ENCODE data around the gene WDFY3. TPM values are rescaled to one million over a fixed set of nuclear protein-coding genes. Genes with fewer than 3 reads are reported as not detected.
"Not testable (repeated sequence)": the region's sequence is repeated elsewhere in the genome, so short reads cannot be mapped to it uniquely, and the experiment has no call there.

Gene WDFY3
- total RNA-seq, 1 donor from 2014 or later: 55.8 TPM

- Histone ChIP-seq H3F3A (ENCODE audit: low read depth) (no peaks in the 10 kb centered on the region), H3K36me3 (peaks cover 15% of the 10 kb centered on the region), H2AFZ (replicated peaks) (no peak overlapping the region), H3K4me2 (no peak overlapping the region), H3K9ac (no peak overlapping the region), H3K27ac (no peak overlapping the region), H3K79me2 (ENCODE audit: low read depth) (no peaks in the 10 kb centered on the region), H3K4me3 (no peak overlapping the region), H3K4me1 (peaks cover 6% of the 10 kb centered on the region), H3K27me3 (no peaks in the 10 kb centered on the region), H3K9me3 (ENCODE audit: low read depth) (no peaks in the 10 kb centered on the region), H4K20me1 (ENCODE audit: low read depth) (peaks cover 6% of the 10 kb centered on the region)
- peaks cover 3% of the 10 kb centered on the region for H3K4me1 Mint-ChIP-seq
- H3K36me3 Mint-ChIP-seq: peaks cover 17% of the 10 kb centered on the region
- no peaks in the 10 kb centered on the region for H3K9me3 Mint-ChIP-seq
- H3K27ac Mint-ChIP-seq: no peak overlapping the region
- no peaks in the 10 kb centered on the region for H3K27me3 Mint-ChIP-seq (ENCODE audit: insufficient read depth, low read depth)
- TF ChIP-seq CTCF (IDR thresholded peaks at IDR 0.05): no peak
- no peak for TF ChIP-seq EZH2 (IDR thresholded peaks at IDR 0.05)
- TF ChIP-seq EZH2phosphoT487 (IDR thresholded peaks at IDR 0.05): no peak
- DNase-seq (ENCODE audit: low spot score): no peak
- no peak overlapping the region for H3K4me3 Mint-ChIP-seq
These were observed 125.1 kb downstream of the WDFY3 start for GRCh38 chr4:84841435-84841834.

GRCh38 chr4:84837751-84838150 is 128.7 kb downstream of the WDFY3 start:
- H3K27me3 ChIP-seq: no peaks in the 10 kb centered on the region
- H3K36me3 ChIP-seq: peaks cover 4% of the 10 kb centered on the region
- peaks cover 2% of the 10 kb centered on the region for H3K27me3 Mint-ChIP-seq (ENCODE audit: insufficient read depth, low read depth)
- H4K20me1 ChIP-seq (ENCODE audit: low read depth): peaks cover 6% of the 10 kb centered on the region
- H2AFZ ChIP-seq (replicated peaks): no peak overlapping the region
- no peak overlapping the region for H3K4me3 ChIP-seq
- H3K4me2 ChIP-seq: no peak overlapping the region
- H3K79me2 ChIP-seq (ENCODE audit: low read depth): no peaks in the 10 kb centered on the region
- H3K36me3 Mint-ChIP-seq: peaks cover 16% of the 10 kb centered on the region
- peaks cover 6% of the 10 kb centered on the region for H3K4me1 ChIP-seq
- DNase-seq (ENCODE audit: low spot score): no peak
- H3K4me3 Mint-ChIP-seq: no peak overlapping the region
- TF ChIP-seq CTCF (IDR thresholded peaks at IDR 0.05): no peak
- TF ChIP-seq EZH2 (IDR thresholded peaks at IDR 0.05): no peak
- TF ChIP-seq EZH2phosphoT487 (IDR thresholded peaks at IDR 0.05): no peak
- H3K9ac ChIP-seq: no peak overlapping the region
- H3K9me3 Mint-ChIP-seq: no peaks in the 10 kb centered on the region
- no peaks in the 10 kb centered on the region for H3F3A ChIP-seq (ENCODE audit: low read depth)
- H3K27ac ChIP-seq: no peak overlapping the region
- peaks cover 3% of the 10 kb centered on the region for H3K4me1 Mint-ChIP-seq
- H3K27ac Mint-ChIP-seq: no peak overlapping the region
- H3K9me3 ChIP-seq (ENCODE audit: low read depth): no peaks in the 10 kb centered on the region

DNA sequence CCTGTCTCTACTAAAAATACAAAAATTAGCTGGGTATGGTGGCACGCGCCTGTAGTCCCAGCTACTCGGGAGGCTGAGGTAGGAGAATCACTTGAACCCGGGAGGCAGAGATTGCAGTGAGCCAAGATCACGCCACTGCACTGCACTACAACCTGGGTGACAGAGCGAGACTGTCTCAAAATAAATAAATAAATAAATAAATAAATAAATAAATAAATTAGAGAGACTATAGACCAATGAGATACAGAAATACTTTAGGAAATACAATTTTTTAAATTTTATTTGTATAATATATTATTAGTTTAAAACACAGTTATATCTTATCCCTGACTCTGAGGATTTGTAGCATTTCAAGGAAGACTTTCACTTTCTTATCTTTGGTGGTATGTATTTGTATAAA is 136.9 kb downstream of the WDFY3 start:
- not testable (repeated sequence) for H3K9ac ChIP-seq; H3K79me2 ChIP-seq (ENCODE audit: low read depth); H2AFZ ChIP-seq (replicated peaks); H4K20me1 ChIP-seq (ENCODE audit: low read depth); H3K27me3 ChIP-seq; H3K27me3 Mint-ChIP-seq (ENCODE audit: insufficient read depth, low read depth); DNase-seq (ENCODE audit: low spot score); H3K4me2 ChIP-seq; H3K4me1 Mint-ChIP-seq; H3K27ac Mint-ChIP-seq; H3K9me3 Mint-ChIP-seq; H3K9me3 ChIP-seq (ENCODE audit: low read depth); H3K27ac ChIP-seq; H3K36me3 ChIP-seq; H3F3A ChIP-seq (ENCODE audit: low read depth); H3K4me1 ChIP-seq; H3K4me3 Mint-ChIP-seq; H3K4me3 ChIP-seq
- H3K36me3 Mint-ChIP-seq: peaks cover 12% of the 10 kb centered on the region

- no peaks in the 10 kb centered on the region for H3K9me3 ChIP-seq (ENCODE audit: low read depth)
- H2AFZ ChIP-seq (replicated peaks): no peak overlapping the region
- no peak overlapping the region for H3K4me3 ChIP-seq
- no peak overlapping the region for H3K27ac ChIP-seq
- no peak overlapping the region for H3K9ac ChIP-seq
- H3K79me2 ChIP-seq (ENCODE audit: low read depth): no peaks in the 10 kb centered on the region
- Mint-ChIP-seq H3K9me3 (no peaks in the 10 kb centered on the region), H3K27ac (no peak overlapping the region), H3K27me3 (ENCODE audit: insufficient read depth, low read depth) (no peaks in the 10 kb centered on the region), H3K4me3 (no peak overlapping the region), H3K4me1 (no peaks in the 10 kb centered on the region), H3K36me3 (peaks cover 10% of the 10 kb centered on the region)
- no peaks in the 10 kb centered on the region for H4K20me1 ChIP-seq (ENCODE audit: low read depth)
- TF ChIP-seq CTCF (IDR thresholded peaks at IDR 0.05) (no peak), EZH2 (IDR thresholded peaks at IDR 0.05) (no peak), EZH2phosphoT487 (IDR thresholded peaks at IDR 0.05) (no peak)
- no peaks in the 10 kb centered on the region for H3K4me1 ChIP-seq
- no peaks in the 10 kb centered on the region for H3K27me3 ChIP-seq
- no peaks in the 10 kb centered on the region for H3F3A ChIP-seq (ENCODE audit: low read depth)
- H3K4me2 ChIP-seq: no peak overlapping the region
- H3K36me3 ChIP-seq: no peaks in the 10 kb centered on the region
- DNase-seq (ENCODE audit: low spot score): no peak
These were observed 139.8 kb downstream of the WDFY3 start for GRCh38 chr4:84826681-84827080.
